ENCODE data around the gene RNF220. TPM values are rescaled to one million over a fixed set of nuclear protein-coding genes. Genes with fewer than 3 reads are reported as not detected.

Gene RNF220
- total and polyA plus RNA-seq, 2 of the 13 experiments (the other 11 are each of a cell fraction or from before 2014, with no cell fraction given), result 48.2 to 72.1 TPM

- peak; percentile 87 for TF ChIP-seq ZNF646 (CRISPR knock-in tag; IDR thresholded peaks at IDR 0.05)
- peak; percentile 59; the same call in 1 of the 2 replicates for TF ChIP-seq ZFX (CRISPR knock-in tag; IDR thresholded peaks at IDR 0.05; ENCODE audit: low read depth)
- TF ChIP-seq CREB1 (IDR thresholded peaks at IDR 0.05), result 0 out of 2 replicates have a peak, but pooled peaks have one; percentile 27
- TF ChIP-seq CREB1 (CRISPR knock-in tag; IDR thresholded peaks at IDR 0.05), result peak; percentile 78
- 0 out of 2 replicates have a peak, but pooled peaks have one; percentile 21 for TF ChIP-seq ZNF761 (CRISPR knock-in tag; conservative IDR thresholded peaks at IDR 0.05)
- TF ChIP-seq GABPB1 (CRISPR knock-in tag; IDR thresholded peaks at IDR 0.05), result peak; percentile 63
- TF ChIP-seq IKZF1 (IDR thresholded peaks at IDR 0.05), result no peak
- no peak; the same call in 1 of the 2 replicates for TF ChIP-seq KDM5A (IDR thresholded peaks at IDR 0.05; ENCODE audit: borderline replicate concordance, low read length)
- no peak for TF ChIP-seq ZSCAN9 (CRISPR knock-in tag; IDR thresholded peaks at IDR 0.05; ENCODE audit: borderline replicate concordance)
- TF ChIP-seq PLSCR1 (CRISPR knock-in tag; IDR thresholded peaks at IDR 0.05; ENCODE audit: borderline replicate concordance), result no peak
- no peak for TF ChIP-seq RBAK (CRISPR knock-in tag; IDR thresholded peaks at IDR 0.05)
- peak; percentile 31; the same call in 1 of the 2 replicates for TF ChIP-seq ZBTB26 (CRISPR knock-in tag; IDR thresholded peaks at IDR 0.05; ENCODE audit: borderline replicate concordance)
- TF ChIP-seq ZFP90 (CRISPR knock-in tag; IDR thresholded peaks at IDR 0.05; ENCODE audit: borderline replicate concordance), result peak; percentile 59
- TF ChIP-seq, protein P1, sequence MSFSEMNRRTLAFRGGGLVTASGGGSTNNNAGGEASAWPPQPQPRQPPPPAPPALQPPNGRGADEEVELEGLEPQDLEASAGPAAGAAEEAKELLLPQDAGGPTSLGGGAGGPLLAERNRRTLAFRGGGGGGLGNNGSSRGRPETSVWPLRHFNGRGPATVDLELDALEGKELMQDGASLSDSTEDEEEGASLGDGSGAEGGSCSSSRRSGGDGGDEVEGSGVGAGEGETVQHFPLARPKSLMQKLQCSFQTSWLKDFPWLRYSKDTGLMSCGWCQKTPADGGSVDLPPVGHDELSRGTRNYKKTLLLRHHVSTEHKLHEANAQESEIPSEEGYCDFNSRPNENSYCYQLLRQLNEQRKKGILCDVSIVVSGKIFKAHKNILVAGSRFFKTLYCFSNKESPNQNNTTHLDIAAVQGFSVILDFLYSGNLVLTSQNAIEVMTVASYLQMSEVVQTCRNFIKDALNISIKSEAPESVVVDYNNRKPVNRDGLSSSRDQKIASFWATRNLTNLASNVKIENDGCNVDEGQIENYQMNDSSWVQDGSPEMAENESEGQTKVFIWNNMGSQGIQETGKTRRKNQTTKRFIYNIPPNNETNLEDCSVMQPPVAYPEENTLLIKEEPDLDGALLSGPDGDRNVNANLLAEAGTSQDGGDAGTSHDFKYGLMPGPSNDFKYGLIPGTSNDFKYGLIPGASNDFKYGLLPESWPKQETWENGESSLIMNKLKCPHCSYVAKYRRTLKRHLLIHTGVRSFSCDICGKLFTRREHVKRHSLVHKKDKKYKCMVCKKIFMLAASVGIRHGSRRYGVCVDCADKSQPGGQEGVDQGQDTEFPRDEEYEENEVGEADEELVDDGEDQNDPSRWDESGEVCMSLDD (CRISPR knock-in tag; IDR thresholded peaks at IDR 0.05; ENCODE audit: borderline replicate concordance), result no peak
- peak; percentile 57 for TF ChIP-seq XRCC5 (optimal IDR thresholded peaks at IDR 0.05; ENCODE audit: low read length)
Observed at GRCh38 chr1:44405031-44405797, at the start of gene RNF220 (continued).
